ENCODE results near the gene CREG1. TPM values are rescaled to one million over a fixed set of nuclear protein-coding genes. Genes with fewer than 3 reads are reported as not detected.

CREG1 gene
- total and polyA plus RNA-seq, 2 donors, result 61.3 to 179 TPM

- DNase-seq (ENCODE audit: low read depth in 6 of 9, low spot score in 9 of 9), result no peak
- peaks cover 15 to 38% of the 10 kb centered on the region in 2 donors for H3K36me3 ChIP-seq (ENCODE audit: control insufficient read depth in 2 of 2, insufficient read depth in 2 of 2, low read length in 1 of 2)
- H3K4me3 ChIP-seq (ENCODE audit: low read length in 2 of 2), result peak overlapping the region; percentile 78 to 82
- WGBS, result 80% methylated on average over 4 of the region's 4 CpGs
- peaks cover 31 to 52% of the 10 kb centered on the region in 2 donors for H3K4me1 ChIP-seq (ENCODE audit: control insufficient read depth in 2 of 2, insufficient read depth in 2 of 2, low read length in 2 of 2)
- H3K9me3 ChIP-seq (ENCODE audit: control insufficient read depth in 2 of 2, insufficient read depth in 1 of 2, low read length in 1 of 2), result peaks cover 0 to 2% of the 10 kb centered on the region in 2 donors
- H3K27ac ChIP-seq (ENCODE audit: low read depth in 1 of 2, low read length in 1 of 2), result peak overlapping the region; percentile 72 to 95
- no peaks in the 10 kb centered on the region for H3K27me3 ChIP-seq (ENCODE audit: control insufficient read depth in 2 of 2, insufficient read depth in 1 of 2, low read length in 1 of 2)
These were observed 37.7 kb downstream of the CREG1 start for GRCh38 chr1:167515893-167516321.

GRCh38 chr1:167515461-167515860 is 38.1 kb downstream of the CREG1 start:
- H3K4me3 ChIP-seq (ENCODE audit: low read length in 2 of 2), result peak overlapping the region; percentile 78 to 82
- H3K4me1 ChIP-seq (ENCODE audit: control insufficient read depth in 2 of 2, insufficient read depth in 2 of 2, low read length in 2 of 2), result peaks cover 35 to 56% of the 10 kb centered on the region in 2 donors
- DNase-seq (ENCODE audit: low read depth in 6 of 9, low spot score in 9 of 9), result no peak
- H3K36me3 ChIP-seq (ENCODE audit: control insufficient read depth in 2 of 2, insufficient read depth in 2 of 2, low read length in 1 of 2), result peaks cover 15 to 43% of the 10 kb centered on the region in 2 donors
- no peaks in the 10 kb centered on the region for H3K27me3 ChIP-seq (ENCODE audit: control insufficient read depth in 2 of 2, insufficient read depth in 1 of 2, low read length in 1 of 2)
- 86% methylated on average over 3 of the region's 3 CpGs for WGBS
- H3K27ac ChIP-seq (ENCODE audit: low read depth in 1 of 2, low read length in 1 of 2), result peak overlapping the region; percentile 53 to 95
- peaks cover 0 to 2% of the 10 kb centered on the region in 2 donors for H3K9me3 ChIP-seq (ENCODE audit: control insufficient read depth in 2 of 2, insufficient read depth in 1 of 2, low read length in 1 of 2)

GRCh38 chr1:167514288-167514687 is 39.3 kb downstream of the CREG1 start:
- H3K27me3 ChIP-seq (ENCODE audit: control insufficient read depth in 2 of 2, insufficient read depth in 1 of 2, low read length in 1 of 2), result no peaks in the 10 kb centered on the region
- no peak overlapping the region for H3K27ac ChIP-seq (ENCODE audit: low read depth in 1 of 2, low read length in 1 of 2)
- peaks cover 44 to 60% of the 10 kb centered on the region in 2 donors for H3K4me1 ChIP-seq (ENCODE audit: control insufficient read depth in 2 of 2, insufficient read depth in 2 of 2, low read length in 2 of 2)
- peak overlapping the region; percentile 78 to 82 for H3K4me3 ChIP-seq (ENCODE audit: low read length in 2 of 2)
- peaks cover 0 to 2% of the 10 kb centered on the region in 2 donors for H3K9me3 ChIP-seq (ENCODE audit: control insufficient read depth in 2 of 2, insufficient read depth in 1 of 2, low read length in 1 of 2)
- peaks cover 22 to 54% of the 10 kb centered on the region in 2 donors for H3K36me3 ChIP-seq (ENCODE audit: control insufficient read depth in 2 of 2, insufficient read depth in 2 of 2, low read length in 1 of 2)
- WGBS, result 90% methylated on average over 9 of the region's 9 CpGs
- no peak for DNase-seq (ENCODE audit: low read depth in 6 of 9, low spot score in 9 of 9)

GRCh38 chr1:167512046-167512654 is 41.4 kb downstream of the CREG1 start:
- Histone ChIP-seq H3K4me3 (ENCODE audit: low read length in 2 of 2) (no peak overlapping the region), H3K27me3 (ENCODE audit: control insufficient read depth in 2 of 2, insufficient read depth in 1 of 2, low read length in 1 of 2) (no peaks in the 10 kb centered on the region), H3K27ac (ENCODE audit: low read depth in 1 of 2, low read length in 1 of 2) (peak overlapping the region; percentile 7 to 20), H3K9me3 (ENCODE audit: control insufficient read depth in 2 of 2, insufficient read depth in 1 of 2, low read length in 1 of 2) (no peaks in the 10 kb centered on the region), H3K4me1 (ENCODE audit: control insufficient read depth in 2 of 2, insufficient read depth in 2 of 2, low read length in 2 of 2) (peaks cover 52 to 69% of the 10 kb centered on the region in 2 donors), H3K36me3 (ENCODE audit: control insufficient read depth in 2 of 2, insufficient read depth in 2 of 2, low read length in 1 of 2) (peaks cover 37 to 74% of the 10 kb centered on the region in 2 donors)
- 91% methylated on average over 7 of the region's 7 CpGs for WGBS
- DNase-seq (ENCODE audit: low read depth in 6 of 9, low spot score in 9 of 9), result no peak

GRCh38 chr1:167511374-167511986 is 42.1 kb downstream of the CREG1 start:
- Histone ChIP-seq H3K27ac (ENCODE audit: low read depth in 1 of 2, low read length in 1 of 2) (peak overlapping the region in 1 of 2 donors; percentile 22), H3K27me3 (ENCODE audit: control insufficient read depth in 2 of 2, insufficient read depth in 1 of 2, low read length in 1 of 2) (no peaks in the 10 kb centered on the region), H3K4me3 (ENCODE audit: low read length in 2 of 2) (no peak overlapping the region), H3K4me1 (ENCODE audit: control insufficient read depth in 2 of 2, insufficient read depth in 2 of 2, low read length in 2 of 2) (peaks cover 57 to 72% of the 10 kb centered on the region in 2 donors), H3K36me3 (ENCODE audit: control insufficient read depth in 2 of 2, insufficient read depth in 2 of 2, low read length in 1 of 2) (peaks cover 37 to 76% of the 10 kb centered on the region in 2 donors), H3K9me3 (ENCODE audit: control insufficient read depth in 2 of 2, insufficient read depth in 1 of 2, low read length in 1 of 2) (no peaks in the 10 kb centered on the region)
- no peak for DNase-seq (ENCODE audit: low read depth in 6 of 9, low spot score in 9 of 9)
- WGBS, result 91% methylated on average over 11 of the region's 11 CpGs

GRCh38 chr1:167510881-167511280 is 42.7 kb downstream of the CREG1 start:
- peaks cover 35 to 73% of the 10 kb centered on the region in 2 donors for H3K36me3 ChIP-seq (ENCODE audit: control insufficient read depth in 2 of 2, insufficient read depth in 2 of 2, low read length in 1 of 2)
- no peaks in the 10 kb centered on the region for H3K27me3 ChIP-seq (ENCODE audit: control insufficient read depth in 2 of 2, insufficient read depth in 1 of 2, low read length in 1 of 2)
- peak overlapping the region; percentile 15 to 65 for H3K27ac ChIP-seq (ENCODE audit: low read depth in 1 of 2, low read length in 1 of 2)
- 95% methylated on average over 4 of the region's 4 CpGs for WGBS
- H3K9me3 ChIP-seq (ENCODE audit: control insufficient read depth in 2 of 2, insufficient read depth in 1 of 2, low read length in 1 of 2), result no peaks in the 10 kb centered on the region
- H3K4me1 ChIP-seq (ENCODE audit: control insufficient read depth in 2 of 2, insufficient read depth in 2 of 2, low read length in 2 of 2), result peaks cover 62 to 72% of the 10 kb centered on the region in 2 donors
- DNase-seq (ENCODE audit: low read depth in 6 of 9, low spot score in 9 of 9), result no peak
- H3K4me3 ChIP-seq (ENCODE audit: low read length in 2 of 2), result no peak overlapping the region

GRCh38 chr1:167510244-167510643 is 43.3 kb downstream of the CREG1 start:
- no peak overlapping the region for H3K4me3 ChIP-seq (ENCODE audit: low read length in 2 of 2)
- H3K4me1 ChIP-seq (ENCODE audit: control insufficient read depth in 2 of 2, insufficient read depth in 2 of 2, low read length in 2 of 2), result peaks cover 63 to 72% of the 10 kb centered on the region in 2 donors
- H3K27me3 ChIP-seq (ENCODE audit: control insufficient read depth in 2 of 2, insufficient read depth in 1 of 2, low read length in 1 of 2), result no peaks in the 10 kb centered on the region
- H3K36me3 ChIP-seq (ENCODE audit: control insufficient read depth in 2 of 2, insufficient read depth in 2 of 2, low read length in 1 of 2), result peaks cover 29 to 70% of the 10 kb centered on the region in 2 donors
- no peaks in the 10 kb centered on the region for H3K9me3 ChIP-seq (ENCODE audit: control insufficient read depth in 2 of 2, insufficient read depth in 1 of 2, low read length in 1 of 2)
- 75% methylated on average over 3 of the region's 3 CpGs for WGBS
- DNase-seq (ENCODE audit: low read depth in 6 of 9, low spot score in 9 of 9), result no peak
- H3K27ac ChIP-seq (ENCODE audit: low read depth in 1 of 2, low read length in 1 of 2), result peak overlapping the region in 1 of 2 donors; percentile 65

- no peaks in the 10 kb centered on the region for H3K27me3 ChIP-seq (ENCODE audit: control insufficient read depth in 2 of 2, insufficient read depth in 1 of 2, low read length in 1 of 2)
- H3K27ac ChIP-seq (ENCODE audit: low read depth in 1 of 2, low read length in 1 of 2), result peak overlapping the region in 1 of 2 donors; percentile 65
- H3K4me3 ChIP-seq (ENCODE audit: low read length in 2 of 2), result no peak overlapping the region
- no peak for DNase-seq (ENCODE audit: low read depth in 6 of 9, low spot score in 9 of 9)
- WGBS, result 90% methylated on average over 8 of the region's 8 CpGs
- peaks cover 58 to 68% of the 10 kb centered on the region in 2 donors for H3K4me1 ChIP-seq (ENCODE audit: control insufficient read depth in 2 of 2, insufficient read depth in 2 of 2, low read length in 2 of 2)
- H3K36me3 ChIP-seq (ENCODE audit: control insufficient read depth in 2 of 2, insufficient read depth in 2 of 2, low read length in 1 of 2), result peaks cover 25 to 66% of the 10 kb centered on the region in 2 donors
- no peaks in the 10 kb centered on the region for H3K9me3 ChIP-seq (ENCODE audit: control insufficient read depth in 2 of 2, insufficient read depth in 1 of 2, low read length in 1 of 2)
These were observed 44.0 kb downstream of the CREG1 start for GRCh38 chr1:167509587-167509986.

- Histone ChIP-seq H3K4me3 (ENCODE audit: low read length in 2 of 2) (no peak overlapping the region), H3K27me3 (ENCODE audit: control insufficient read depth in 2 of 2, insufficient read depth in 1 of 2, low read length in 1 of 2) (no peaks in the 10 kb centered on the region), H3K27ac (ENCODE audit: low read depth in 1 of 2, low read length in 1 of 2) (no peak overlapping the region), H3K36me3 (ENCODE audit: control insufficient read depth in 2 of 2, insufficient read depth in 2 of 2, low read length in 1 of 2) (peaks cover 32 to 79% of the 10 kb centered on the region in 2 donors), H3K9me3 (ENCODE audit: control insufficient read depth in 2 of 2, insufficient read depth in 1 of 2, low read length in 1 of 2) (no peaks in the 10 kb centered on the region), H3K4me1 (ENCODE audit: control insufficient read depth in 2 of 2, insufficient read depth in 2 of 2, low read length in 2 of 2) (peaks cover 71 to 79% of the 10 kb centered on the region in 2 donors)
- DNase-seq (ENCODE audit: low read depth in 6 of 9, low spot score in 9 of 9), result no peak
- WGBS, result 91% methylated on average over 3 of the region's 3 CpGs
These were observed 45.8 kb downstream of the CREG1 start for GRCh38 chr1:167507719-167508118.

Measured in thymus (tissue), 11 donors.